Upper lobe of right lung (tissue), 1 donor: Measurements from ENCODE around the gene RFFL. TPM values are rescaled to one million over a fixed set of nuclear protein-coding genes. Genes with fewer than 3 reads are reported as not detected.
A peak's percentile ranks its signal among the peaks of the same experiment; 100 is the strongest.

Experiments used
- ATAC-seq: fragments of 200-7000 bp; cut with Tn5 transposase; one replicate; pipeline ENCODE4 v1.9.1; 2020; ENCODE audit warnings: mild to moderate bottlenecking, moderate library complexity
- DNase-seq: peaks from one replicate; pipeline ENCODE4 v3.0.0-alpha.2; 2020
- H3K27ac ChIP-seq: fragments of 200-600 bp; one replicate; pipeline ENCODE4 v1.8.0; 2022
- H3K27me3 ChIP-seq: fragments of 200-600 bp; one replicate; pipeline ENCODE4 v1.8.0; 2022; ENCODE audit warnings: mild to moderate bottlenecking
- H3K36me3 ChIP-seq: fragments of 200-600 bp; one replicate; pipeline ENCODE4 v1.8.0; 2022
- H3K4me1 ChIP-seq: fragments of 200-600 bp; one replicate; pipeline ENCODE4 v1.8.0; 2022
- H3K4me3 ChIP-seq: fragments of 200-600 bp; one replicate; pipeline ENCODE4 v1.8.0; 2022; ENCODE audit warnings: mild to moderate bottlenecking
- H3K9me3 ChIP-seq: fragments of 200-600 bp; one replicate; pipeline ENCODE4 v1.8.0; 2022
- intact Hi-C: fragments of 100-400 bp; cut with DNase I; formaldehyde crosslinking; loops from one replicate; pipeline ENCODE4 v1.11.0; 2022
- total RNA-seq: library from RNA; stranded (reverse); fragmentation: NEBNext Ultra II Directional; extraction: Animal tissue kit (Norgen Biotek cat#: 25700); gene quantifications from one replicate; pipeline ENCODE4 v1.2.1, GENCODE V29; 2021
- TF ChIP-seq, protein P1 (sequence below): fragments of 200-600 bp; IDR thresholded peaks from one replicate; pipeline ENCODE4 v1.8.0; 2022; ENCODE audit warnings: antibody characterized with exemption
- donor health status: DM: no; HTN: yes; CAD: no; lungs with severe emphysema.

RFFL gene
- total RNA-seq, 1 donor from 2014 or later = 27.9 TPM

- H3K9me3 ChIP-seq = no peaks in the 10 kb centered on the region
- no peak overlapping the region for H3K4me3 ChIP-seq
- no peak overlapping the region for H3K27ac ChIP-seq
- ATAC-seq = no peak
- intact Hi-C loops = no loop called here
- TF ChIP-seq, protein P1, sequence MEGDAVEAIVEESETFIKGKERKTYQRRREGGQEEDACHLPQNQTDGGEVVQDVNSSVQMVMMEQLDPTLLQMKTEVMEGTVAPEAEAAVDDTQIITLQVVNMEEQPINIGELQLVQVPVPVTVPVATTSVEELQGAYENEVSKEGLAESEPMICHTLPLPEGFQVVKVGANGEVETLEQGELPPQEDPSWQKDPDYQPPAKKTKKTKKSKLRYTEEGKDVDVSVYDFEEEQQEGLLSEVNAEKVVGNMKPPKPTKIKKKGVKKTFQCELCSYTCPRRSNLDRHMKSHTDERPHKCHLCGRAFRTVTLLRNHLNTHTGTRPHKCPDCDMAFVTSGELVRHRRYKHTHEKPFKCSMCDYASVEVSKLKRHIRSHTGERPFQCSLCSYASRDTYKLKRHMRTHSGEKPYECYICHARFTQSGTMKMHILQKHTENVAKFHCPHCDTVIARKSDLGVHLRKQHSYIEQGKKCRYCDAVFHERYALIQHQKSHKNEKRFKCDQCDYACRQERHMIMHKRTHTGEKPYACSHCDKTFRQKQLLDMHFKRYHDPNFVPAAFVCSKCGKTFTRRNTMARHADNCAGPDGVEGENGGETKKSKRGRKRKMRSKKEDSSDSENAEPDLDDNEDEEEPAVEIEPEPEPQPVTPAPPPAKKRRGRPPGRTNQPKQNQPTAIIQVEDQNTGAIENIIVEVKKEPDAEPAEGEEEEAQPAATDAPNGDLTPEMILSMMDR = no peak
- no peaks in the 10 kb centered on the region for H3K27me3 ChIP-seq
- no peaks in the 10 kb centered on the region for H3K4me1 ChIP-seq
- H3K36me3 ChIP-seq = peaks cover 71% of the 10 kb centered on the region
- DNase-seq = no peak
These were observed 71.9 kb downstream of the RFFL start for GRCh38 chr17:34991606-34992005.

GRCh38 chr17:34990921-34991365 is 72.6 kb downstream of the RFFL start:
- no peak overlapping the region for H3K4me3 ChIP-seq
- intact Hi-C loops = no loop called here
- H3K9me3 ChIP-seq = no peaks in the 10 kb centered on the region
- H3K27me3 ChIP-seq = no peaks in the 10 kb centered on the region
- H3K27ac ChIP-seq = no peak overlapping the region
- peaks cover 77% of the 10 kb centered on the region for H3K36me3 ChIP-seq
- TF ChIP-seq, protein P1 = no peak
- ATAC-seq (peak; percentile 69), DNase-seq (no peak)
- H3K4me1 ChIP-seq = no peaks in the 10 kb centered on the region

DNA sequence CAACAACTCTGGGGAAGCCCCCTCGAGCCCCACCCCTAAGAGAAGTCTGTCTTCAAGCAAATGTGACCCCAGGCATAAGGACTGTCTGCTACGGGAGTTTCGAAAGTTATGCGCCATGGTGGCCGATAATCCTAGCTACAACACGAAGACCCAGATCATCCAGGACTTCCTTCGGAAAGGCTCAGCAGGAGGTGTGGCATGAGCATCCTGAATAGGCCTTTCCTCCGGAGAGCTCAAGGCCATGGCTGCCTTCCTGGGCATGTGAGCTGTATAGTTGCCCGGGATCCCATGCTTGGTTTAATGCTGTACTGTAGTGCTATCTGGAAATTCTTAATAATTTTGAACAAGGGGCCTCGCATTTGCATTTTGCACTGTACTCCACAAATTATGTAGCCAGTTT is 74.0 kb downstream of the RFFL start:
- H3K4me3 ChIP-seq = no peak overlapping the region
- DNase-seq = no peak
- no peaks in the 10 kb centered on the region for H3K4me1 ChIP-seq
- peaks cover 70% of the 10 kb centered on the region for H3K36me3 ChIP-seq
- no peak for ATAC-seq
- TF ChIP-seq, protein P1 = no peak
- intact Hi-C loops = no loop called here
- H3K27ac ChIP-seq = no peak overlapping the region
- no peaks in the 10 kb centered on the region for H3K27me3 ChIP-seq
- no peaks in the 10 kb centered on the region for H3K9me3 ChIP-seq

- intact Hi-C loops = no loop called here
- TF ChIP-seq, protein P1 = no peak
- no peak overlapping the region for H3K27ac ChIP-seq
These were observed 74.9 kb downstream of the RFFL start for GRCh38 chr17:34988644-34989043.

DNA sequence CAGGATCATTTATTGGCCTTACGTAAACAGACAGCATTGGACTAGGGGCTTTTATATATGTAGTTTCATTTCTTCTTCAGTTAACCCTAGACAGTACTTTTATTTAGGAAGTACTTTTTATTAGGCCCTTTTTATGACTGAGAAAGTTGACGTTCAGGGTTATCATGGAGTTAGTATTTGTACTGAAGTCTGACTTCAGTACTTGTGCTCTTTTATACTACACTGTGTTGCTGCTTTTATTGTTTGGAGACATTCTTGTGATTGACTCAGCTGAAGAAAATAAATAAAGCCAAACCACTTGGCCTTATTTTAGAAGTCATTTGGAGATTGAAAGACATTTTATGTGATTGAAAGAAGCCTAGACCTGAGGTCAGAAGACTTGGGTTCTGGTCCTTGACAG is 76.3 kb downstream of the RFFL start:
- H3K9me3 ChIP-seq = no peaks in the 10 kb centered on the region
- DNase-seq = no peak
- TF ChIP-seq, protein P1 = no peak
- H3K27ac ChIP-seq = no peak overlapping the region
- H3K4me3 ChIP-seq = no peak overlapping the region
- ATAC-seq = no peak
- H3K27me3 ChIP-seq = no peaks in the 10 kb centered on the region
- peaks cover 48% of the 10 kb centered on the region for H3K36me3 ChIP-seq
- H3K4me1 ChIP-seq = peaks cover under 1% of the 10 kb centered on the region
- intact Hi-C loops = no loop called here

More at GRCh38 chr17:34988644-34989043, 74.9 kb downstream of the RFFL start:
- ATAC-seq (no peak), DNase-seq (no peak)
- Histone ChIP-seq H3K9me3 (no peaks in the 10 kb centered on the region), H3K27me3 (no peaks in the 10 kb centered on the region), H3K36me3 (peaks cover 62% of the 10 kb centered on the region), H3K4me1 (no peaks in the 10 kb centered on the region), H3K4me3 (no peak overlapping the region)
